T-cell (primary cell): Measurements from ENCODE around the gene TSBP1. TPM values are rescaled to one million over a fixed set of nuclear protein-coding genes. Genes with fewer than 3 reads are reported as not detected.
"Not testable (repeated sequence)": the region's sequence is repeated elsewhere in the genome, so short reads cannot be mapped to it uniquely, and the experiment has no call there.

ENCODE experiments used
- ATAC-seq, 4 experiments: fragments of 200-7000 bp in 3 of 4; fragments of 150-1000 bp in 1 of 4; cut with Tn5 transposase; replicated peaks in 1 of 4; 1 replicate in 3 of 4; 2 replicates in 1 of 4; pipeline ENCODE4 v1.10.0; 2021; ENCODE audit warnings: moderate library complexity in 3 of 4, mild to moderate bottlenecking in 2 of 4, moderate number of reproducible peaks in 1 of 4
- CTCF ChIA-PET, 2 donors: fragments of 300-600 bp; sonication (Branson Sonifier 250); formaldehyde crosslinking; loops; one replicate each; lab custom pipeline; 2022; ENCODE audit warnings: antibody characterized with exemption in 2 of 2; lab: Charles Lee
- POLR2A ChIA-PET, 2 donors: fragments of 300-600 bp; sonication (Branson Sonifier 250); formaldehyde crosslinking; loops; one replicate each; lab custom pipeline; 2022; ENCODE audit warnings: antibody characterized with exemption in 2 of 2; lab: Charles Lee
- DNase-seq, 35 experiments: peaks; one replicate each; pipeline versions ENCODE4 v3.0.0 to v3.0.0-alpha.2; 2013 to 2023
- H3K27ac ChIP-seq: one replicate; pipeline ENCODE4 v1.5.1; 2013; ENCODE audit warnings: low read length
- H3K27me3 ChIP-seq, 2 experiments: replicated peaks in 1 of 2; 1 replicate in 1 of 2; 2 replicates in 1 of 2; pipeline versions ENCODE4 v1.6.1 to v1.7.0; 2013; ENCODE audit warnings: low read length in 1 of 2, mixed read lengths in 1 of 2; ENCODE audit not compliant: control insufficient read depth in 2 of 2, insufficient read depth in 2 of 2; ENCODE audit errors: extremely low read depth in 1 of 2
- H3K36me3 ChIP-seq, 2 donors: 1 replicate in 1 of 2; 2 replicates in 1 of 2; pipeline versions ENCODE4 v1.6.1 to v1.7.0; 2013; ENCODE audit warnings: low read length in 1 of 2; ENCODE audit not compliant: control insufficient read depth in 2 of 2, insufficient read depth in 1 of 2; ENCODE audit errors: extremely low read depth in 1 of 2
- H3K4me1 ChIP-seq, 2 experiments: 1 replicate in 1 of 2; 2 replicates in 1 of 2; pipeline versions ENCODE4 v1.6.1 to v1.7.0; 2013; ENCODE audit warnings: low read length in 2 of 2, mixed read lengths in 1 of 2; ENCODE audit not compliant: insufficient read depth in 2 of 2, control insufficient read depth in 1 of 2; ENCODE audit errors: extremely low read depth in 1 of 2
- H3K4me3 ChIP-seq, 2 donors: 1 replicate in 1 of 2; 2 replicates in 1 of 2; pipeline versions ENCODE4 v1.5.1 to v1.7.0; 2013; ENCODE audit warnings: mild to moderate bottlenecking in 2 of 2, low read length in 1 of 2, moderate library complexity in 1 of 2; ENCODE audit not compliant: control insufficient read depth in 1 of 2; ENCODE audit errors: extremely low read depth in 1 of 2
- H3K9me3 ChIP-seq: 2 replicates; pipeline ENCODE4 v1.7.0; 2013
- H3K27ac Mint-ChIP-seq, 2 donors: one replicate each; pipeline ENCODE4 v1.8.0; 2020 to 2021; ENCODE audit warnings: mild to moderate bottlenecking in 2 of 2, mixed read lengths in 2 of 2
- H3K27me3 Mint-ChIP-seq, 2 donors: one replicate each; pipeline ENCODE4 v1.8.0; 2021 to 2022; ENCODE audit warnings: mixed read lengths in 2 of 2
- H3K36me3 Mint-ChIP-seq: one replicate; pipeline ENCODE4 v1.8.0; 2021; ENCODE audit warnings: mixed read lengths
- H3K4me1 Mint-ChIP-seq, 3 donors: one replicate each; pipeline ENCODE4 v1.8.0; 2020 to 2022; ENCODE audit warnings: mixed read lengths in 3 of 3, mild to moderate bottlenecking in 1 of 3
- H3K4me3 Mint-ChIP-seq, 3 donors: one replicate each; pipeline ENCODE4 v1.8.0; 2020 to 2022; ENCODE audit warnings: mild to moderate bottlenecking in 3 of 3, mixed read lengths in 3 of 3, moderate library complexity in 3 of 3
- H3K9me3 Mint-ChIP-seq, 3 donors: one replicate each; pipeline ENCODE4 v1.8.0; 2020 to 2022; ENCODE audit warnings: mixed read lengths in 3 of 3
- WGBS: methylation state at CpG from one replicate; pipeline ENCODE4 v1.1.5; 2013; ENCODE audit warnings: missing lambda C conversion rate; ENCODE audit not compliant: insufficient coverage; 5-methylcytosine and 5-hydroxymethylcytosine counted together
- total RNA-seq, 35 experiments: library from RNA in 6 of 35; stranded (reverse) in 6 of 35; fragments of 120-200 nt in 1 of 35; gene quantifications; one replicate each; pipeline versions ENCODE4 v1.2.1 to v1.2.4 and lab custom pipeline; 2013 to 2026

The TSBP1 gene
- total RNA-seq, 5 donors from 2014 or later (not counting 1 experiment from before 2014, with no cell fraction given) = not detected

GRCh38 chr6:32367644-32368043, 4.1 kb downstream of the TSBP1 start:
- ChIA-PET POLR2A (no interaction called here), CTCF (interaction anchor here in 1 of 2 donors (1.2 kb wide), 1 partner anchor 92 kb away, joined by 3 read pairs; no protein-coding TSS in a partner anchor)
- no peak overlapping the region for H3K27ac Mint-ChIP-seq
- Histone ChIP-seq H3K4me3 (no peak overlapping the region), H3K36me3 (no peaks in the 10 kb centered on the region), H3K27ac (no peak overlapping the region), H3K27me3 (peaks cover 2 to 12% of the 10 kb centered on the region in 2 experiments), H3K4me1 (no peaks in the 10 kb centered on the region), H3K9me3 (no peaks in the 10 kb centered on the region)
- peaks cover 0 to 4% (median 0%) of the 10 kb centered on the region in 3 donors for H3K9me3 Mint-ChIP-seq
- H3K36me3 Mint-ChIP-seq = no peaks in the 10 kb centered on the region
- H3K4me1 Mint-ChIP-seq = no peaks in the 10 kb centered on the region
- ATAC-seq (no peak), DNase-seq (no peak)
- H3K4me3 Mint-ChIP-seq = no peak overlapping the region
- WGBS = no CpG with 5 or more reads among the region's 3 CpGs
- peaks cover 30 to 35% of the 10 kb centered on the region in 2 donors for H3K27me3 Mint-ChIP-seq

GRCh38 chr6:32359225-32359624, 12.5 kb downstream of the TSBP1 start:
- H3K4me3 Mint-ChIP-seq, H3K36me3 Mint-ChIP-seq, CTCF ChIA-PET, H3K9me3 ChIP-seq, POLR2A ChIA-PET, DNase-seq, H3K27ac Mint-ChIP-seq, H3K36me3 ChIP-seq, H3K4me1 ChIP-seq, H3K27me3 ChIP-seq, ATAC-seq, H3K4me1 Mint-ChIP-seq, H3K4me3 ChIP-seq, H3K9me3 Mint-ChIP-seq, H3K27me3 Mint-ChIP-seq, H3K27ac ChIP-seq: not testable (repeated sequence)
- WGBS = no CpG with 5 or more reads among the region's 1 CpG

GRCh38 chr6:32358548-32358947, 13.2 kb downstream of the TSBP1 start:
- H3K9me3 Mint-ChIP-seq, H3K4me3 ChIP-seq, DNase-seq, H3K9me3 ChIP-seq, H3K36me3 ChIP-seq, CTCF ChIA-PET, H3K27me3 Mint-ChIP-seq, H3K36me3 Mint-ChIP-seq, H3K27ac Mint-ChIP-seq, H3K4me1 ChIP-seq, H3K27ac ChIP-seq, H3K27me3 ChIP-seq, POLR2A ChIA-PET, H3K4me3 Mint-ChIP-seq, ATAC-seq, H3K4me1 Mint-ChIP-seq: not testable (repeated sequence)
- 100% methylated on average over 1 of the region's 8 CpGs for WGBS

GRCh38 chr6:32355018-32355417, 16.7 kb downstream of the TSBP1 start:
- peaks cover 9 to 14% of the 10 kb centered on the region in 2 donors for H3K27me3 Mint-ChIP-seq
- no peaks in the 10 kb centered on the region for H3K9me3 ChIP-seq
- H3K27me3 ChIP-seq = peaks cover 0 to 3% of the 10 kb centered on the region in 2 experiments
- no peaks in the 10 kb centered on the region for H3K4me1 ChIP-seq
- H3K36me3 Mint-ChIP-seq = no peaks in the 10 kb centered on the region
- no peak overlapping the region for H3K4me3 ChIP-seq
- no peak overlapping the region for H3K27ac ChIP-seq
- no peaks in the 10 kb centered on the region for H3K36me3 ChIP-seq
- H3K4me3 Mint-ChIP-seq = no peak overlapping the region
- WGBS = no CpG with 5 or more reads among the region's 1 CpG
- ChIA-PET POLR2A (no interaction called here), CTCF (no interaction called here)
- ATAC-seq (no peak), DNase-seq (no peak)
- no peak overlapping the region for H3K27ac Mint-ChIP-seq
- H3K9me3 Mint-ChIP-seq = no peaks in the 10 kb centered on the region
- H3K4me1 Mint-ChIP-seq = no peaks in the 10 kb centered on the region

- H3K9me3 ChIP-seq = no peaks in the 10 kb centered on the region
- H3K4me1 ChIP-seq = no peaks in the 10 kb centered on the region
- Mint-ChIP-seq H3K4me1 (no peaks in the 10 kb centered on the region), H3K4me3 (no peak overlapping the region), H3K36me3 (no peaks in the 10 kb centered on the region), H3K9me3 (no peaks in the 10 kb centered on the region), H3K27ac (no peak overlapping the region), H3K27me3 (peaks cover 16 to 24% of the 10 kb centered on the region in 2 donors)
- no peaks in the 10 kb centered on the region for H3K36me3 ChIP-seq
- no peak for ATAC-seq
- no peak for DNase-seq
- H3K4me3 ChIP-seq = no peak overlapping the region
- no peak overlapping the region for H3K27ac ChIP-seq
- 80% methylated on average over 1 of the region's 2 CpGs for whole genome bisulfite sequencing
- POLR2A ChIA-PET = no interaction called here
- CTCF ChIA-PET = no interaction called here
- H3K27me3 ChIP-seq = peaks cover 0 to 6% of the 10 kb centered on the region in 2 experiments
Measured at GRCh38 chr6:32353348-32353747, 18.4 kb downstream of the TSBP1 start.

GRCh38 chr6:32340242-32340641, 31.5 kb downstream of the TSBP1 start:
- H3K27me3 ChIP-seq = peaks cover 0 to 3% of the 10 kb centered on the region in 2 experiments
- CTCF ChIA-PET = no interaction called here
- H3K4me1 ChIP-seq = peaks cover 0 to 3% of the 10 kb centered on the region in 2 experiments
- POLR2A ChIA-PET = no interaction called here
- H3K9me3 ChIP-seq = no peaks in the 10 kb centered on the region
- Mint-ChIP-seq H3K27ac (no peak overlapping the region), H3K9me3 (no peaks in the 10 kb centered on the region), H3K4me1 (peaks cover 0 to 5% (median 4%) of the 10 kb centered on the region in 3 donors), H3K27me3 (peaks cover 0 to 6% of the 10 kb centered on the region in 2 donors), H3K36me3 (no peaks in the 10 kb centered on the region), H3K4me3 (no peak overlapping the region)
- DNase-seq = no peak
- H3K27ac ChIP-seq = no peak overlapping the region
- WGBS = no CpG with 5 or more reads among the region's 2 CpGs
- ATAC-seq = no peak
- H3K36me3 ChIP-seq = no peaks in the 10 kb centered on the region
- no peak overlapping the region for H3K4me3 ChIP-seq
